Neural cell (in vitro differentiated cells): Measurements from ENCODE around the gene BRMS1. TPM values are rescaled to one million over a fixed set of nuclear protein-coding genes. Genes with fewer than 3 reads are reported as not detected.

Source experiments
- H2AFZ ChIP-seq: fragments of 200-600, 300-800 bp; sonication (generic), shearing (Covaris generic); 2 replicates; pipeline ENCODE4 v1.6.0; 2014; ENCODE audit warnings: low read depth, mild to moderate bottlenecking, antibody characterized with exemption, low read length, moderate library complexity
- H3F3A ChIP-seq: fragments of 200-600 bp; shearing (Covaris generic); 2 replicates; pipeline ENCODE4 v1.6.1; 2016; ENCODE audit warnings: mild to moderate bottlenecking, moderate library complexity, mixed read lengths, antibody characterized with exemption, low read length; ENCODE audit not compliant: insufficient read depth, poor library complexity, severe bottlenecking
- H3K27ac ChIP-seq: fragments of 200-600, 300-800 bp; sonication (generic), shearing (Covaris generic); 2 replicates; pipeline ENCODE4 v1.5.1; 2014; ENCODE audit warnings: mild to moderate bottlenecking, low read length, moderate library complexity
- H3K27me3 ChIP-seq: fragments of 300-800, 200-600 bp; sonication (generic), shearing (Covaris generic); 2 replicates; pipeline ENCODE4 v1.6.0; 2014; ENCODE audit warnings: mild to moderate bottlenecking, low read depth, low read length, moderate library complexity; ENCODE audit not compliant: insufficient read depth
- H3K36me3 ChIP-seq: fragments of 300-800, 200-600 bp; sonication (generic), shearing (Covaris generic); 2 replicates; pipeline ENCODE4 v1.5.1; 2014; ENCODE audit warnings: mild to moderate bottlenecking, antibody characterized with exemption, low read length, moderate library complexity; ENCODE audit not compliant: insufficient read depth
- H3K4me2 ChIP-seq: fragments of 300-800, 200-600 bp; sonication (generic), shearing (Covaris generic); 2 replicates; pipeline ENCODE4 v1.6.0; 2014; ENCODE audit warnings: mild to moderate bottlenecking, low read length
- H3K4me3 ChIP-seq: fragments of 300-800, 200-600 bp; sonication (generic), shearing (Covaris generic); 2 replicates; pipeline ENCODE4 v1.5.1; 2014; ENCODE audit warnings: mild to moderate bottlenecking, low read length, moderate library complexity
- H3K79me2 ChIP-seq: fragments of 200-600 bp; shearing (Covaris generic); replicated peaks from 2 replicates; pipeline ENCODE4 v1.6.0; 2014; ENCODE audit warnings: mild to moderate bottlenecking, low read length, moderate library complexity; ENCODE audit not compliant: insufficient read depth
- H3K9ac ChIP-seq: fragments of 300-800, 200-600 bp; sonication (generic), shearing (Covaris generic); 2 replicates; pipeline ENCODE4 v1.6.1; 2016; ENCODE audit warnings: mild to moderate bottlenecking, low read length, mixed read lengths
- H3K9me2 ChIP-seq: fragments of 200-600 bp; shearing (Covaris generic); 2 replicates; pipeline ENCODE4 v1.6.1; 2016; ENCODE audit warnings: mild to moderate bottlenecking, low read length, mixed read lengths; ENCODE audit not compliant: insufficient read depth
- H3K9me3 ChIP-seq: fragments of 200-600, 300-800 bp; sonication (generic), shearing (Covaris generic); 2 replicates; pipeline ENCODE4 v1.6.1; 2016; ENCODE audit warnings: mild to moderate bottlenecking, mixed run types, low read length, moderate library complexity, mixed read lengths
- H4K20me1 ChIP-seq: fragments of 200-600 bp; shearing (Covaris generic); 2 replicates; pipeline ENCODE4 v1.6.1; 2016; ENCODE audit warnings: mild to moderate bottlenecking, mixed run types; ENCODE audit not compliant: insufficient read depth
- CTCF ChIP-seq: fragments of 450-650 bp; IDR thresholded peaks from 2 replicates; pipeline ENCODE4 v1.5.1; 2014; ENCODE audit warnings: antibody characterized with exemption, mild to moderate bottlenecking, moderate library complexity; ENCODE audit not compliant: poor library complexity, severe bottlenecking
- EP300 ChIP-seq: fragments of 450-650 bp; conservative IDR thresholded peaks from 2 replicates; pipeline ENCODE4 v1.6.1; 2014; ENCODE audit warnings: antibody characterized with exemption, mild to moderate bottlenecking, moderate library complexity; ENCODE audit not compliant: poor library complexity, severe bottlenecking
- EZH2 ChIP-seq: fragments of 200-600, 300-800 bp; shearing (Covaris generic), sonication (generic); IDR thresholded peaks from 2 replicates; pipeline ENCODE4 v1.6.1; 2014; ENCODE audit warnings: antibody characterized with exemption, low read length, borderline replicate concordance, mild to moderate bottlenecking; ENCODE audit not compliant: insufficient read depth, poor library complexity, severe bottlenecking
- MXI1 ChIP-seq: fragments of 450-650 bp; conservative IDR thresholded peaks from 2 replicates; pipeline ENCODE4 v1.6.1; 2014; ENCODE audit warnings: antibody characterized with exemption, mild to moderate bottlenecking; ENCODE audit not compliant: poor library complexity, severe bottlenecking
- POLR2AphosphoS5 ChIP-seq: IDR thresholded peaks from 2 replicates; pipeline ENCODE4 v1.6.1; 2012
- RAD21 ChIP-seq: fragments of 450-650 bp; conservative IDR thresholded peaks from 2 replicates; pipeline ENCODE4 v1.6.1; 2014; ENCODE audit warnings: antibody characterized with exemption, mild to moderate bottlenecking, moderate library complexity
- REST ChIP-seq: IDR thresholded peaks from 2 replicates; pipeline ENCODE4 v1.6.1; 2012; ENCODE audit warnings: borderline replicate concordance
- SMC3 ChIP-seq: fragments of 450-650 bp; conservative IDR thresholded peaks from 2 replicates; pipeline ENCODE4 v1.6.1; 2014; ENCODE audit warnings: antibody characterized with exemption, mild to moderate bottlenecking, moderate library complexity; ENCODE audit not compliant: poor library complexity
- TAF1 ChIP-seq: IDR thresholded peaks from 2 replicates; pipeline ENCODE4 v1.6.1; 2012; ENCODE audit warnings: low read depth
- polyA plus RNA-seq: library from polyadenylated mRNA; depleted of rRNA; stranded (reverse); fragments of >200 nt; gene quantifications from 2 replicates; pipeline ENCODE4 v1.2.3, GENCODE V29; 2014

BRMS1 gene
- polyA plus RNA-seq, 1 donor from 2014 or later = 78.3 TPM

DNA sequence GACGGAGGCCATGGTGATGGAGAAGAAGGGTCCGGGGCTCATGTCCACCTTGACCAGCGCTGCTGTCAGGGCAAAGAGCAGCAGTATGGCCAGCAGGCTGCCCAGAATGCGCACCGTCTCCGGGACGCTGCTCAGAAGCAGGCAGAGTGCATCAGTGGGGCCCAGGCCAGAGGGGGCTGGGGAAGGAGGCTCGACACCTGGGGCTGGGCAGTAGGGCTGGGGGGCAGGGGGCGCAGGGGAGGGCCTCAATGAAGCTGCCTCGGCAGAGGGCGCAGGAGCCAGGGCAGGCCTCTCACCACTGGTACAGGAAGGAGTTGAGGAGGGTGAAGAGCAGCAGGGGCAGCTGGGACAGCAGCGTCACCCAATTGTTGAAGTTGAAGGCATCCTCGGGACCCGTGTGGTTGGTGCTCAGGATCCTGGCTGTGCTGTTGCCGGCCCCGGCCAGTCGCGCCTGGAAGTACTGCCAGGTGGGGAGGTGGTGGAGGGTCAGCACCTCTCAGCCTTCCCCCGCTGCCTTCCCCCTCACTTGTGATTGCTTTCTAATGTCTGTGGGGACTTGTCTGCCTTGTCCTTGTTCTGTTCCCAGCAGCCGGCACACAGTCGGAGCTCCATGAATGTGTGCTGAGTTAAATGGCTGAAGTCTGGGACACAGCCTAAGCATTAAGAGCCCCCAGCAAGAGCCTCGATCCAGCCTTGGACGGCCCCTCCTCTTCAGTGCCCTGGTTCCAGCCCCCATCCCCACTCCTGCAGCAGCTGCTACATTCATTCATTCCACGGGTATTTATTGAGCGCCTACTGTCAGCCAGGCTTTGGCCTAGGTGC, 24.4 kb upstream of the BRMS1 start:
- H3K9me3 ChIP-seq = no peaks in the 10 kb centered on the region
- H3K27ac ChIP-seq = no peak overlapping the region
- H3K9me2 ChIP-seq = no peaks in the 10 kb centered on the region
- H3K27me3 ChIP-seq = no peaks in the 10 kb centered on the region
- no peaks in the 10 kb centered on the region for H4K20me1 ChIP-seq
- H3K9ac ChIP-seq = no peak overlapping the region
- no peaks in the 10 kb centered on the region for H3K36me3 ChIP-seq
- H2AFZ ChIP-seq = no peak overlapping the region
- no peaks in the 10 kb centered on the region for H3F3A ChIP-seq
- H3K4me3 ChIP-seq = no peak overlapping the region
- TF ChIP-seq EZH2 (no peak), CTCF (no peak), RAD21 (no peak)
- no peaks in the 10 kb centered on the region for H3K79me2 ChIP-seq
- no peak overlapping the region for H3K4me2 ChIP-seq

DNA sequence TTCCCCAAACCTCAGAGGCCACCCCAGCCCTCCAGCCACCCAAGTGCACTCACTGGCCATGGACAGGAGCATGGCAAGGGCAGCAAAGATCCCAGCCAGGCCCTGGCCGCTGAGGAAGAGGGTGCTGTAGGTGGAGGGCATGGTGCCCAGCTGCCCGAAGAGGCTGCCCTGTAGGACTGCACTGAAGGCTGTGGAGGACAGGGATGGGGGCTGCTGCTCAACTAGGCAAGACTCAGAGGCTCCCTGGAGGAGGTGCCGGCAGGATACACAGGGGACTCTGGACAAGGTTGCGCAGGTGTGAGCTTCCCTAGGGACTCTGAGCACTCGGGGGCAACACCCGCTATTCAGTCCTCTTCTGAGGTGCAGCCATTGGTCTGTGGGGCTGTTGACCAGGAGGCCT, 23.6 kb upstream of the BRMS1 start:
- H4K20me1 ChIP-seq = no peaks in the 10 kb centered on the region
- H3K27ac ChIP-seq = no peak overlapping the region
- H3K4me3 ChIP-seq = no peak overlapping the region
- H3K36me3 ChIP-seq = no peaks in the 10 kb centered on the region
- no peaks in the 10 kb centered on the region for H3K9me2 ChIP-seq
- no peaks in the 10 kb centered on the region for H3K9me3 ChIP-seq
- H3F3A ChIP-seq = no peaks in the 10 kb centered on the region
- no peak overlapping the region for H3K4me2 ChIP-seq
- H3K27me3 ChIP-seq = no peaks in the 10 kb centered on the region
- no peak for TF ChIP-seq MXI1
- no peak for TF ChIP-seq REST
- no peak for TF ChIP-seq EP300
- TF ChIP-seq CTCF = no peak
- no peak for TF ChIP-seq EZH2
- no peak for TF ChIP-seq RAD21
- no peak for TF ChIP-seq SMC3
- no peak for TF ChIP-seq POLR2AphosphoS5
- TF ChIP-seq TAF1 = no peak
- no peaks in the 10 kb centered on the region for H3K79me2 ChIP-seq
- no peak overlapping the region for H3K9ac ChIP-seq
- H2AFZ ChIP-seq = no peak overlapping the region
